Fibroblast of skin of right biceps (primary cell): ENCODE data around the gene CDC73.

Experiments used
- DNase-seq: peaks from one replicate; pipeline ENCODE4 v3.0.0-alpha.2; 2013

The CDC73 gene

GRCh38 chr1:193299038-193299437 lies 177.2 kb downstream of the CDC73 start:
- no peak for DNase-seq

- no peak for DNase-seq
These were observed 179.9 kb downstream of the CDC73 start for GRCh38 chr1:193301746-193302145.

GRCh38 chr1:193303849-193304248 lies 182.0 kb downstream of the CDC73 start:
- DNase-seq, result no peak
